Left renal pelvis (tissue), 4 donors: ENCODE results near the gene GABPA. TPM values are rescaled to one million over a fixed set of nuclear protein-coding genes. Genes with fewer than 3 reads are reported as not detected.
"Not testable (repeated sequence)": the region's sequence is repeated elsewhere in the genome, so short reads cannot be mapped to it uniquely, and the experiment has no call there.

Source experiments
- DNase-seq, 4 donors: peaks; one replicate each; pipeline ENCODE4 v3.0.0-alpha.2; 2013; ENCODE audit warnings: low read depth in 4 of 4, low spot score in 3 of 4
- polyA plus RNA-seq, 4 donors: library from polyadenylated mRNA; unstranded; fragments of 120-200 nt; gene quantifications; one replicate each; pipeline ENCODE4 v1.2.1, GENCODE V29; 2013; ENCODE audit not compliant: insufficient read length in 4 of 4

GABPA gene
- polyA plus RNA-seq, 4 donors, result 44.8 to 61.3 (median 53.2) TPM

DNA sequence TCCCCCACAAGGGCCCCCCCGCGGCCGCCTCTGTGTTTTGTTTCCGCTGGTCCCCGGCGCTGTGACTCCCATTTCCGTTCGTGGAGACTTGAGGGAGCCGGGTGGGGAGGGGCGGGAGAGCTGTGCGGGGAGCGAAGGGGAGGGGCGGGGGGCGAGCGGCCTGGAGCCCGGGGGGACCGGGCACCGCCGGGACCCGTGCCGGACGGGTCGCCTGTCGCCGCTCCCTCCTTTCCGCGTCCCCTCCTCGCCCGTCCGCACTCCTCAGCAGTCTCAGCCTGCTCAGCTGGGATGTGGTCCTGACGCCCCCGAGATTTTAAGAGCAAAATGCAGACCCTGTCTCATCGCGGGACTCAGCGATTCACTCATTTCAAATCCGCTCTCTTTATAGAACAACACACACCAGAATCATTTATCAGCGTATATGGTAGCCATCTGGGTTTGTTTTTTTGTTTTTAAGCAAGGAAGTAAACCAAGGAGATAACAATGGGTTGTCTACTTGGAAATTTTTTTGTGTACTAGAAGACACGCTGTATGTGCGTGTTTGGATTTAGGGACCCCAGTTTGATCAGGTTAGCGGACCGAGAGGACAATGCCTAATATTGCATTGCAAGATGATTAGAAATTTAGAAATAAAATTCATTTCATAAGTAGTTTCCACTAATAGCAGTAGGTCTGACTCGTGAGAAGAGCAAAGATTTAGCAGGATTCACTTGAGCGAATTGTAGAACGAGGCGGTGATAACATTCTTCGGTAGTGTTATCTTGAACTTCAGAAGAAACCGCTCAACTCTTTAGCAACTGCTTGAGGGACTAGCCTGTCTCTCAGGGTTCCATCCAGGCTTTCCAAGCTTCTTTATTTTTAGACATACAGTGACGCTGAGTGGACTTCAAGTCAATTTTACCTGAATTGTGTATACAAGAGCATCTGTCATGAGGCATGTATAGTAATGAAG lies 1.1 kb downstream of the GABPA start:
- DNase-seq, result peak; percentile 70 to 79 (median 74)

DNA sequence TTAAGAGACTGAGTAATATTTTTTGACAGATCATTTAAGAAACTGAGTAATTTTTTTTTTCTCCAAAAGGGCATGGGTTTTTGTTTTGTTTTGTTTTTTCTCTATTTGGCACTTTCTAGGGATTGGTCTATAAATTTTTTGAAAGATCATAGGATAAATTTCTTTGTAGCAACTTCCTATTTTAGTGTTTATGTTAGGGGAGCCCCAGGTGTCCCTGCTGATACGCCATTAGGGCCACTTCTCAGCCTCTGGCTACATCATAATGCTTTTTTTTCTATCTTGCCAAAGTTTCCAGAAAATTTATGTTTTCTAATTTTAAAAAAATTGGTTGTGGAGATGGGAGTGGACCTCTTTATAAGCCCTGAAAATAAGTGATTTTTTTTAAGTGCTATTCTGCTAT lies 2.6 kb downstream of the GABPA start:
- DNase-seq, result no peak

DNA sequence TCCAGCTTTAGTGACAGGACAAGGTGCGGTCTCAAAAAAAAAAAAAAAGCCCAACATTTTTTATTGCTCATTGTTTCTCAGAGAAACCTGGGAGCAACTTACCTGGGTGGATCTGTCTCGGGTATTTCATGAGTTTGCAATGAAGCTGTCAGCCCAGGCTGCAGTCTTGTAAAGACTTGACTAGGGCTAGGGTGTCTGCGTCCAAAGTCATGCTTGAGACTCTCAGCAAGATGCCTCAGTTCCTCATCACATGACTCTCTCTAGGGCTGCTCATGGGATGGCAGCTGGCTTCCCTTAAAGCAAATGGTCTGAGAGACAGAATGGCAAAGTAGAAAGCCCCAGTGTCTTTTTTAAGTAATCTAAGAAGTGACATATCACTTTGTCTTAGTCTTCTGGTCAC lies 8.1 kb downstream of the GABPA start:
- DNase-seq, result no peak

DNA sequence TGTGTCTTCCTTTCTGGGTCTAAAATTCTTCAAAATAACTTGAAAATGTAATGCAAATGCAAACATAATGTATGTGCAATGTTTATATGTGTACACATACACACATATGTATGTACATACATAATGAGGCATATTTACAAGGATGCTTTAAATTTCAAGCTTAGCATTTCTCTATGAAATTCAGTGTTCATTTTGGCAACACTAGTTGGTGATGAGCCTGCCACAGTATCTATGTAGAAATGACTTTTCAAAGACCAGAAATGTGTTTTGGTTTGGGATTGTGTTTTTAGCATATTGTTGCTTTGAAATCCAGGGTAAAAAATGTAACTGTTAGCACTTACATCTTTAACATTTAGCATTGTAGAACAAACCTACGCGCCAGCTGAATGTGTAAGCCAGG lies 10.1 kb downstream of the GABPA start:
- no peak for DNase-seq

DNA sequence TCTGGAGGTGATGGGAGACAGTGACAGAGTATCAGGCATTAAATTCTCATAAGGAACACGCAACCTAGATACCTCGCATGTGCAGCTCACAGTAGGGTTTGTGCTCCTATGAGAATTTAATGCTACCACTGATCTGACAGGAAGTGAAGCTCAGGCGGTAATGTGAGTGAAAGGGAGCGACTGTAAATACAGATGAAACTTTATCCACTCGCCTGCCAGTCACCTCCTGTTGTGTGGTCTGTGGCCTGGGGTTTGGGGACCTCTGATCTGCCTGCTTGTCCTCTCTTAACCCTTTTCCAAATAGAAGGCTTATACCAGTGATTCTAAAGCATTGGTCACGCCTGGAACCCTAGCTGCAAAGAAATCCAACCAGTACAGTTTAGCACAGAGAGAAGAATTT lies 15.3 kb downstream of the GABPA start:
- DNase-seq, result no peak

DNA sequence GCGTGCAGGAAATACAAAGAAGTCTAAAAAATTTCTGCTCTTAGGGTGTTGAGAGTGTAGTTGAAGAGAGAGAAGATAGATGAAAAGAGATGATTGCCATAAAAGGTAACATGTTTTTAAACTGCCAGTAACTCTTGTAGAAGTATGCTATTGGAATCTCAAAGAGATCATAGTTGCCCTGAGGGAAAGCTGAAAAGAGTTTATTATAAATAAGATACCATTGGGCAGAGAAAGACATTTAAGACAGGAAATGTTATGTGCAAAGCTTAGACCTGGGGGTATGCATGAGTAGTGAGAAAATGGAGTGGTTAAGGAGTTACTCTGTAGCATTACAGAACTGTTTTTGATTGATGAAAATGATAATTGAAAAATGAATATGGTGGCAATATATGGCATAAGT lies 17.6 kb downstream of the GABPA start:
- no peak for DNase-seq

DNA sequence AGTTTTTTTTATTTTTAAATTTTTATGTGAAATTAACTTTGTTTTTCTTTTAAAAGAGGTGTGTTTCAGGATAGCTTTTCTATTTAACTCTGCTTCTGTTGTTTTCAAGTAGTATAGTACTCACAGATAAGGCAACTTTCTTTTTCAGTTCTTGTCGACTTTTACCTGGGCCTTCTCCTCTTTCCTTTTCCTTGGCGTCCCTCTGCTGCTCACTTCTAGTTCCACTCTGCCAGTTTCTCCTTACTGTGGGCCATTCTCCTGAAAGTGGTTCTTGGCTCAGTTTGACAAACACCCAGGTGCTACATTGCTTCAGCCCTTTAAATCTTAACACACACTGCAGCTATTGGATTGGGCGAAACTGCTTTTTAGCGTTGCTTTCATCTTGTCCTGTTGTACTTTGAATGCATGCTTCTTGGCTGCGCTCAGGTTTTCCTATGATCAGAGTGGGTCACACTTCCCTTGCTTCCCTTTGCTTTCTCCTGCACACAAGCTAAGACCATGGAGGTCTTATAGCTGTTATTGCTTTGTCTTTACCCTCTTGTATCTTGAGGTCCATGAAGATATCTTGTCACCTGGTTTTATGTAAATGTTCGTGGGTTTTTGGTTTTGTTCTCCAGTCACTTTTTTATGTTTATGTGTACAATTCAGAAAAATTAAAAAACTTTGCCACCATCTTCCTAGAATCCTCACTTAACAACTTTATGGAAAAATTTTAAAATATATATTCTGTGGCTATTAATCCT lies 21.6 kb downstream of the GABPA start:
- DNase-seq, result no peak

DNA sequence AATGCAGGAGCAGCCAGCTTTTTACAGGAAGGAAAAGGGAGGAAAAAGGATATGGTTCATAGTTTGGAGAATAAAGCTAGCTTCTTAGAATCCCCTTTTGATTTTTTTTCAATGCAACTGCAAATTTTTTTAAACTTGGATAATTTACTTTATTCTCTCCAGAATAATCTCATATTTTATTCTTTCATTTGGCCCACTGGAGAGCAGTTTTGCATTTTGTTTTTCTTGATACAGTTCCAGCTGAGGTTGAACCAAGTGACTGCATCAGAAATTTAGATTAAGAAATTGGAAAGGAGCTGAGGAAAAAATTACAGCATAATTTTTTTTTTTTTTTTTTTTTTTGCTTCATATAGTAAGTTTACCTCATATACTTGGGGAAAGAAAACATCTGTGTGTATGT lies 22.8 kb downstream of the GABPA start:
- no peak for DNase-seq

DNA sequence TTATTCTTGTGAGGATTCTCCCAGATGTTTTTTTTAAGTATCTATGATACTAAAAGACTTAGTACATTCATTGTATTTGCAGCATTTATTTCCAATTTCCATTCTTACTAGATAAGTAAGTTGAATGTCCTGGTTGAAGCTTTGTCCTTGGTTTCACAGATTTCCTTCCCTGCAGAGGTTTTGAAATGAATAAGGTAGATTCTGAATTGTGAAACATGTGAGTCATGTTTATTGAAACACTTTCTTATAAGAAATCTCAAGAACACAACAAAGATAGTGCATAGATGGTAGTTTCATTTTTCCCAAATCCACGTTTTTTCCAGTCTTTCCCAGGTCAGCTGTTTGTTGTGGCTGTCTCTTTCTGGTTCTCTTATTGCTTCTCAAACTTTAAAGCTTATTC lies 24.8 kb downstream of the GABPA start:
- no peak for DNase-seq

DNA sequence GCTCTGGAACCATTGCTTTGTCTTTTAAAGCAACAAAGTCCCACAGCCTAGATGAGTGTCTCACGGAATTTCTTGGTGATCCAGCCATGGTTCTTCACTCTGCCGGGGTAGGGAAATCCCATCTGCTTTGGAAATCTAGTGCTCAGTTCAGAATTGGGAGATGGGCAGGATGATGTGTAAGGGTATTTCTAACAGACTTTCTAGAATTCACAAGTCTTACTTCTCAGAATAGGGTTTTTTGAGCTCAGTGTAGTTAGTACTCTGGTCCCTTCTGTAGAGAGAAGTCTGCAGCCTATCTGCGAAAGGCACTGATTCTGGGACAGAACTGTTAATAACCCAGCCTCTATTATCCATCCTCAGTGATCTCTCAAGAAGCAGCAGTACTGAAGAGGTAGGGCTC lies 25.3 kb downstream of the GABPA start:
- DNase-seq, result no peak

DNA sequence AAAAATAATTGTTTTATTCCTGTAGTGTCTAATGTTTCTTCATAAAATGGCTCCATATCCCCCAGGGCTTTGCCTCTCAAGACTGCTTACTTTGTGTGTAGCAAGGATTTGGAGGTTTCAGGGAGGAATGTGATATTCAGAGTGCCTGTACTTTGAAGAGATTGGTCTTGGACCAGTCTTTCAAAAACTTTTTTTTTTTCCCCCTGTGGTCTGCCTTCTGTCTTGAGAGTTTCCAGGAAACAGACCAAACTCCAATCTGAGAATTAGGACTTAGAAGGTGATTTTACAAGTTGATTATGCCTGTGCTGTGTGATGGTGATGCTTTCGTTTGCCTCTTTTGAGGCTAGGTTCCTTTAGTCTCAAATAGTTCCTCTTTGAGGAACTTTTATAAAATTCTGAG lies 25.9 kb downstream of the GABPA start:
- DNase-seq, result no peak

DNA sequence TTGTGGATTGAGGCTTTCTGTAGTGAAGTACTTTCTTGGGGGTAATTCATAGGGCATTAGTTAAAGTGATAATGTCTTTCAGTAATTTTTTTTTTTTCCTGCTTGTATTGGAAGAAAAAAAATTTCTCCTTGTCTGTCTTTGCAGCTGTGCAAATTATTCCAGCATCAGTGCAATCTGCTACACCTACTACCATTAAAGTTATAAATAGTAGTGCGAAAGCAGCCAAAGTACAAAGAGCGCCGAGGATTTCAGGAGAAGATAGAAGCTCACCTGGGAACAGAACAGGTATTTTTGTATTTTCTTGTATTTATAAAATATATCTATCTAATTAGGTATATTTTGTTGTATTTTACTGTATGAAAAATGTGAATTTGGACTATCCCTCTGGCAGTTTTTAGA lies 29.3 kb downstream of the GABPA start:
- DNase-seq, result no peak

DNA sequence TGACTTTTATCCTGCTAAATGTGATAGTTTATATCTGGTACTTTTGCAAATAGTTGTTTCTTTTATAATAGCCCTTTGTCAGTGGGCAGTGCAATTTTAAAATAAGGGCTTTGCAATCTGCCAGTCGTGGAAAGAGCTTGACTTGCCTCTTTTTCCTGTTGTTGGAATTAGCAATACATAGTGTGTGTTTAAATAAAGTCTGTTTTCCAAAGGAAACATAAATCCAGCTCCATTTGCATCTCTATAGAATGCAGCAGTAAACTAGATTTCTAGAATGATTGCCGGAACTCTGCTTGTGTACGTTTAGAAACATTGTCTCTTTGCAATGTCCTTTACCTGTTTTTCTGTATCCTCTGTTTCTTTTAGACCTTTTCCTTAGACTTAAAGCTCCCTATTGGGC lies 33.1 kb downstream of the GABPA start:
- no peak for DNase-seq

DNA sequence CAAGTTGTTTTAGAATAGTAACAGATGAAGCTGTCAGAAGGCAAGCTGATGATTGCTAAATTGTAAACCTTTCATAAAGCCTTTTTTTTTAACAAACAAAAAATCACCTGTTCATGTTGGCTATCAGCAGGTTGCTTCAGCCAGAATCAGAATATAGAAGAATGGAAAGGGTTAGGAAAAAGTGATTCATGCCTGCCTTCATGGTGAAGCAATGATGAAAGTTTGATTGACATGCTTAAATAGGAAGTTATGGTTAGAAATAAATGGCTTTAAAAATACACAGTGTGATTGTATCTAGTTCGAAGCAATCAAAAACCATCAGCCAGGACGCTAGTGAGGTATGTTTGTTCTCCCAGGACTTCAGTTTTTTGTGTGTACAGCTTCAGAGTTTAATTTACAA lies 37.9 kb downstream of the GABPA start:
- DNase-seq, result no peak

DNA sequence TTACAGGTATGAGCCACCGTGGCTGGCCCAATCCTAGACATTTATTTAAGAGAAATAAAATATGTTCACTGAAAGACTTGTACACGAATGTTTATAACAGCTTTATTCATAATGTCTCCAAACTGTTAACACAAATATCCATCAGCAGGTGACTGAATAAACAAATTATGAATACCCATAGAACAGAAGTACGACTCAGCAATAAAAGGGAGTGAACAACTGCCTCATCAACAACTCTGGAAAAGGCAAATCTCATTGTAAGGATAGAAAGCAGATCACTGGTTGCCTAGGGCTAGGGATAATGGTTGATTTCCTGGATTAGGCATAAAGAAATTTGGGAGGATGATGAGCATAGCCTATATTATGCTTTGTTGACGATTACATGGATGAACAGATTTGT lies 41.7 kb downstream of the GABPA start:
- DNase-seq, result no peak

DNA sequence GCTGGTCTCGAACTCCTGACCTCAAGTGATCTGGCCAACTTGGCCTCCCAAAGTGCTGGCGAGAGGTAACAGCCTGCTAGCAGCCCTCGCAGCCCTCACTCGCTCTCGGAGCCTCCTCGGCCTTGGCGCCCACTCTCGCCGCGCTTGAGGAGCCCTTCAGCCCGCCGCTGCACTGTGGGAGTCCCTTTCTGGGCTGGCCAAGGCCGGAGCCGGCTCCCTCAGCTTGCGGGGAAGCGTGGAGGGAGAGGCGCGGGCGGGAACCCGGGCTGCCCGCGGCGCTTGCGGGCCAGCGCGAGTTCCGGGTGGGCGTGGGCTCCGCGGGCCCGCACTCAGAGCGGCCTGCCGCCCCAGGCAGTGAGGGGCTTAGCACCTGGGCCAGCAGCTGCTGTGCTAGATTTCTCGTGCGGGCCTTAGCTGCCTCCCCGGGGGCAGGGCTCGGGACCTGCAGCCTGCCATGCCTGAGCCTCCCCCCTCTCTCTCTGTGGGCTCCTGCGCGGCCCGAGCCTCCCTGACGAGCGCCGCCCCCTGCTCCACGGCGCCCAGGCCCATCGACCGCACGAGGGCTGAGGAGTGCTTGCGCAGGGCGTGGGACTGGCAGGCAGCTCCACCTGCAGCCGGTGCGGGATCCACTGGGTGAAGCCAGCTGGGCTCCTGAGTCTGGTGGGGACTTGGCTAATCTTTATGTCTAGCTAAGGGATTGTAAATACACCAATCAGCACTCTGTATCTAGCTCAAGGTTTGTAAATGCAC lies 43.5 kb downstream of the GABPA start:
- DNase-seq, result not testable (repeated sequence)

DNA sequence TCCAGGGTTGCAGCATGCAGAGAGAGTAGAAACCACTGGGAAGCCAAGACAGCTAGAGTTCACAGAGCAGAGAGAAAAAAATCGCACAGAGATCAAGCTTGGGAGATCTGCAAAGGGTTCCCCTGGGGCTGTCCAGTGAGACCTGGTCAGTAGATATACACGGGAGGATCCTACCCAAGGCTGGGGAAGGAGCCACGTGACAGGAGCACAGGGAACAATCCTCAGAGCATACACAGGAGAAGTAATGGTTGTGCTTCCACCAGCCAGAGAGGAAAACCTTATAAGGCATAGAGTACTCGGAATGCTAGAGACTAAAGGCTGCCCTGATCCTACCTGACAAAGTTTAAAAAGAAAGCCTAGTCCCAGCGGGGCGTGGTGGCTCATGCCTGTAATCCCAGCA lies 53.9 kb downstream of the GABPA start:
- no peak for DNase-seq

DNA sequence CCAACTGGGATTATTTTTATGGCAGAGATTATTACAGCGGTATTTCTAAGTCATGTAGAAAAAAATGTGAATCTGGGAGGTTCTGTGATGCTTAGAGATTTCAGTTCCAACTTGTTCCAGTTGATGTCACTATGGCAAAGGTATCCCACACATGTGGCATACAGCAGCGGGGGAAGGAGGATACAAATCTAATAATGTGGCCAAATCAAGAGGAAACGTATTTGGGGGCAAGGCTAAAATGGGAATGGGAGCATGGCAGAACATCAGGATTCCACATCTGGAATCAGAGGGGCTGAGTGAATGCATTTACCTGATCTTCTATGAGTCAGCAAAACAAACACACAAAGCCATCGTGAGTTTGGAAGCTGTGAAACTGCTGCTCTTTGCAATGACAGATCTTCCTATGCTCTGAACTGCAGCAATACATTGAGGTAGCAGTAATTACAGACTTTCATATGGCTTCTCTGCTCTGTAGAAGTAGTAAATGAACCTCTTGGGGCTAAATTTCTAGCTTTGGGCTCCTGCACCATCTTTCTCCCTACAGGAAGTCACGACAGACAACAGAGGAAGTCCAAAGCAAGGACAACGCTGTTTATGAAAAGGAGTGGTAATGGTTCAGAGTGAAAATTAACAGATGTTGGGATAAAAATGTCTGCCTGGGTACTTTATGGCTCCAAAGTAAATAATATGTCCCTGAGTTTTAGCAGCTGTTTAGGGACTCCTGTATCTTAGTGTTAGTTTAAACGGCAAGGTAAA lies 55.5 kb downstream of the GABPA start:
- peak; percentile 33 to 56 (median 45) for DNase-seq

DNA sequence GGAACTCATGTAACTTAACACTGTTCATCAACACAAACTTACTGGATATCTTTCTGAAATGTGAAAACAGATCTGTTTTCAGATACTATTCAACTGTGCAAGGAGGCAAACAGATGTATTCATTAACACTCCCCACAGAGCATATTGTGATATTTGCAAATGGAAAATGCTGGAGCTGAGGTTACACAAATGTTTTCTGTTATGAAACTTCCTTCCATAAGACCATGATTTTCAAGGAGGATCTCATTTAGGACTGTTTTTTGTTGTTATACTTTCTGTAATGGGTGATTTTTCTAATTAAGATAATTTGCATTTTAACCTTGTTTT lies 56.1 kb downstream of the GABPA start:
- peak in 1 of 4 donors; percentile 10 for DNase-seq

DNA sequence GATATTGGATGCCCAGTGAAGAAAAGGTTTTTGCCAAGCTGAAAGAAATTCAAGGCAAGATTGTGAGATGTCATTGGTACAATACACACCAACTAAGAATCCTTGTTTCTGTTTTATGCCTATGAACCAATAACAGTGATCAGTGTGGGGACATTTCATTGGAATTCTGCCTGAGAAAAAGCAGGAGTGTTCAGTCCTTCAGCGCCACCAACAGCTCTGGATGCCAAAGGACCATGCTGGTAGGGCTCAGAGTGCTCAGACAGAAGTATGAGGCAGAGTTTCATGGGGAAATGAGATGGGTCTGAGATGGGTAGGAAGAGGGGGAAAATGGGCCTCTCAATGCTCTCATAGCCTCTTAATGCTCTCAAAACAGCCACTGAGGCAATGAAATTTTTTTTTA lies 56.5 kb downstream of the GABPA start:
- DNase-seq, result no peak
